HepG2 (cell line): ENCODE data around the gene IPO5. TPM values are rescaled to one million over a fixed set of nuclear protein-coding genes. Genes with fewer than 3 reads are reported as not detected.
"Not testable (repeated sequence)": the region's sequence is repeated elsewhere in the genome, so short reads cannot be mapped to it uniquely, and the experiment has no call there.

Experiments
- AHDC1 ChIP-seq: sonication (generic); formaldehyde crosslinking; IDR thresholded peaks from 2 replicates; pipeline ENCODE4 v1.5.1; 2020; ENCODE audit warnings: mild to moderate bottlenecking, missing genetic modification reagents, borderline replicate concordance
- CBX2 ChIP-seq, 2 experiments: fragments of 200-600 bp in 1 of 2; sonication (generic); formaldehyde crosslinking in 1 of 2; IDR thresholded peaks; 2 replicates each; pipeline versions ENCODE4 v1.7.0 to v1.8.1; 2018 to 2022; ENCODE audit warnings: low read depth in 2 of 2, low read length in 1 of 2, mild to moderate bottlenecking in 1 of 2, missing genetic modification reagents in 1 of 2
- FOXA3 ChIP-seq: IDR thresholded peaks from 2 replicates; pipeline ENCODE4 v1.6.1; 2016; ENCODE audit warnings: missing genetic modification reagents, missing compliant biosample characterization
- PHF21A ChIP-seq: sonication (generic); formaldehyde crosslinking; IDR thresholded peaks from 2 replicates; pipeline ENCODE4 v1.5.0; 2020; ENCODE audit warnings: mild to moderate bottlenecking, missing genetic modification reagents
- RARA ChIP-seq: IDR thresholded peaks from 2 replicates; pipeline ENCODE4 v1.6.1; 2016; ENCODE audit warnings: missing genetic modification reagents, missing compliant biosample characterization
- REPIN1 ChIP-seq: sonication (generic); formaldehyde crosslinking; IDR thresholded peaks from 2 replicates; pipeline ENCODE4 v1.8.0; 2022; ENCODE audit warnings: missing genetic modification reagents, low read depth, mild to moderate bottlenecking, borderline replicate concordance
- SKI ChIP-seq: fragments of 450-650 bp; IDR thresholded peaks from one replicate; pipeline ENCODE4 v1.6.1; 2018; ENCODE audit warnings: mild to moderate bottlenecking; ENCODE audit not compliant: partially characterized antibody
- SOX13 ChIP-seq, 3 experiments: fragments of 450-650 bp in 1 of 3; sonication (generic) in 1 of 3; formaldehyde crosslinking in 1 of 3; IDR thresholded peaks in 2 of 3; conservative IDR thresholded peaks in 1 of 3; 2 replicates each; pipeline versions ENCODE4 v1.5.0 to v1.6.1; 2016 to 2020; ENCODE audit warnings: antibody characterized with exemption in 1 of 3, mild to moderate bottlenecking in 1 of 3, missing compliant biosample characterization in 1 of 3, missing genetic modification reagents in 1 of 3, moderate library complexity in 1 of 3
- TBX2 ChIP-seq: sonication (generic); formaldehyde crosslinking; IDR thresholded peaks from 2 replicates; pipeline ENCODE4 v1.5.0; 2020; ENCODE audit warnings: missing genetic modification reagents, mild to moderate bottlenecking, borderline replicate concordance
- ZBTB34 ChIP-seq: sonication (generic); formaldehyde crosslinking; IDR thresholded peaks from 2 replicates; pipeline ENCODE4 v1.8.0; 2022; ENCODE audit warnings: mild to moderate bottlenecking, missing genetic modification reagents
- polyA plus RNA-seq, 8 experiments: library from polyadenylated mRNA; depleted of rRNA in 3 of 8; stranded (reverse) in 7 of 8; unstranded in 1 of 8; fragments of >200 nt; fragmentation: Illumina TruSeq in 4 of 8; extraction: Trizol in 4 of 8; gene quantifications; 2 replicates each; pipeline versions ENCODE4 v1.2.1 to v1.2.3, GENCODE V29; 2011 to 2016; ENCODE audit warnings: low read depth in 4 of 8, missing spikeins in 1 of 8, mixed read lengths in 1 of 8; ENCODE audit not compliant: insufficient read depth in 1 of 8
- total RNA-seq, 5 experiments: library from RNA; depleted of rRNA; stranded (reverse); fragments of >200 nt; fragmentation: Illumina TruSeq; extraction: Trizol; gene quantifications; 2 replicates each; pipeline ENCODE4 v1.2.3, GENCODE V29; 2016; ENCODE audit warnings: low read depth in 1 of 5
- TF ChIP-seq, protein P1 (sequence below), 2 experiments: fragments of 450-650 bp in 1 of 2; sonication (generic) in 1 of 2; formaldehyde crosslinking in 1 of 2; IDR thresholded peaks; 2 replicates each; pipeline versions ENCODE4 v1.6.1 to v1.8.0; 2016 to 2022; ENCODE audit warnings: antibody characterized with exemption in 1 of 2, mild to moderate bottlenecking in 1 of 2, missing genetic modification reagents in 1 of 2

IPO5 gene
- total and polyA plus RNA-seq, 2 of the 13 experiments (the other 11 are each of a cell fraction or from before 2014, with no cell fraction given) = 155 to 242 TPM

DNA sequence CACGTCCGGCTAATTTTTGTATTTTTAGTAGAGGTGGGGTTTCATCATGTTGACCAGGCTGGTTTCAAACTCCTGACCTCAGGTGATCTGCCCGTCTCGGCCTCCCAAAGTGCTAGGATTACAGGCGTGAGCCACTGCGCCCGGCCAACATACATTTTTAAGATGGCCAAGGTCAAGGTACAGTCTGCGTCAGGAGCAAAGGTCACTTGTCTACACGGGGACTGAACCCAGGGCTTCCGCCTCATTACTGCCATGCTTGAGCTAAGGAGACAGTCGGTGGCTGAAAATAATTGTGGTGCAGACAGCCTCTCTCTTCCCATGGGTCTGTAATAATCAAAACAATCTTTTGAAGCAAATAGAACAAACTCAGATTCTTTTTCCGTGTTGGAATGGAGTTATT is 94.3 kb downstream of the IPO5 start (continued):
- not testable (repeated sequence) for TF ChIP-seq SOX13 (IDR thresholded peaks at IDR 0.05); CBX2 (IDR thresholded peaks at IDR 0.05; ENCODE audit: low read depth, low read length)
- 0 out of 4 replicates have a peak, but pooled peaks of 1 of the 2 experiments have one; percentile 20 for TF ChIP-seq SOX13 (CRISPR knock-in tag; conservative IDR thresholded peaks at IDR 0.05 in 1 of 2, IDR thresholded peaks at IDR 0.05 in 1 of 2)
- TF ChIP-seq SKI = peak; percentile 89
- TF ChIP-seq FOXA3 = peak; percentile 25; the same call in 1 of the 2 replicates
- TF ChIP-seq, protein P1, sequence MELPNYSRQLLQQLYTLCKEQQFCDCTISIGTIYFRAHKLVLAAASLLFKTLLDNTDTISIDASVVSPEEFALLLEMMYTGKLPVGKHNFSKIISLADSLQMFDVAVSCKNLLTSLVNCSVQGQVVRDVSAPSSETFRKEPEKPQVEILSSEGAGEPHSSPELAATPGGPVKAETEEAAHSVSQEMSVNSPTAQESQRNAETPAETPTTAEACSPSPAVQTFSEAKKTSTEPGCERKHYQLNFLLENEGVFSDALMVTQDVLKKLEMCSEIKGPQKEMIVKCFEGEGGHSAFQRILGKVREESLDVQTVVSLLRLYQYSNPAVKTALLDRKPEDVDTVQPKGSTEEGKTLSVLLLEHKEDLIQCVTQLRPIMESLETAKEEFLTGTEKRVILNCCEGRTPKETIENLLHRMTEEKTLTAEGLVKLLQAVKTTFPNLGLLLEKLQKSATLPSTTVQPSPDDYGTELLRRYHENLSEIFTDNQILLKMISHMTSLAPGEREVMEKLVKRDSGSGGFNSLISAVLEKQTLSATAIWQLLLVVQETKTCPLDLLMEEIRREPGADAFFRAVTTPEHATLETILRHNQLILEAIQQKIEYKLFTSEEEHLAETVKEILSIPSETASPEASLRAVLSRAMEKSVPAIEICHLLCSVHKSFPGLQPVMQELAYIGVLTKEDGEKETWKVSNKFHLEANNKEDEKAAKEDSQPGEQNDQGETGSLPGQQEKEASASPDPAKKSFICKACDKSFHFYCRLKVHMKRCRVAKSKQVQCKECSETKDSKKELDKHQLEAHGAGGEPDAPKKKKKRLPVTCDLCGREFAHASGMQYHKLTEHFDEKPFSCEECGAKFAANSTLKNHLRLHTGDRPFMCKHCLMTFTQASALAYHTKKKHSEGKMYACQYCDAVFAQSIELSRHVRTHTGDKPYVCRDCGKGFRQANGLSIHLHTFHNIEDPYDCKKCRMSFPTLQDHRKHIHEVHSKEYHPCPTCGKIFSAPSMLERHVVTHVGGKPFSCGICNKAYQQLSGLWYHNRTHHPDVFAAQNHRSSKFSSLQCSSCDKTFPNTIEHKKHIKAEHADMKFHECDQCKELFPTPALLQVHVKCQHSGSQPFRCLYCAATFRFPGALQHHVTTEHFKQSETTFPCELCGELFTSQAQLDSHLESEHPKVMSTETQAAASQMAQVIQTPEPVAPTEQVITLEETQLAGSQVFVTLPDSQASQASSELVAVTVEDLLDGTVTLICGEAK (IDR thresholded peaks at IDR 0.05) = not testable (repeated sequence)
- TF ChIP-seq, protein P1 (CRISPR knock-in tag; IDR thresholded peaks at IDR 0.05) = 0 out of 2 replicates have a peak, but pooled peaks have one; percentile 17
- TF ChIP-seq ZBTB34 (CRISPR knock-in tag) = 0 out of 2 replicates have a peak, but pooled peaks have one; percentile 29
- 0 out of 2 replicates have a peak, but pooled peaks have one; percentile 36 for TF ChIP-seq CBX2 (CRISPR knock-in tag; IDR thresholded peaks at IDR 0.05; ENCODE audit: low read depth)
- TF ChIP-seq RARA = peak; percentile 95
- TF ChIP-seq TBX2 (CRISPR knock-in tag) = peak; percentile 46; the same call in 1 of the 2 replicates
- TF ChIP-seq PHF21A (CRISPR knock-in tag) = peak; percentile 48; the same call in 1 of the 2 replicates
- peak; percentile 29; the same call in 1 of the 2 replicates for TF ChIP-seq AHDC1
- TF ChIP-seq REPIN1 (CRISPR knock-in tag) = 0 out of 2 replicates have a peak, but pooled peaks have one; percentile 30
